NCI-H1436 (cell line): ENCODE measurements around the gene ZBTB47.

ENCODE experiments used
- DNase-seq: peaks from one replicate; lab custom pipeline; 2025; lab: John Stamatoyannopoulos, UW

Gene ZBTB47

GRCh38 chr3:42653560-42654330 lies at the start of gene ZBTB47:
Gene ZBTB47 (plus strand): TSS chr3:42653697. CDS start chr3:42658356, 4,659 bp downstream.
- no peak for DNase-seq

GRCh38 chr3:42605546-42606173 lies 47.8 kb upstream of the ZBTB47 start:
- no peak for DNase-seq

GRCh38 chr3:42608581-42608980 lies 44.9 kb upstream of the ZBTB47 start:
- no peak for DNase-seq

GRCh38 chr3:42610976-42611375 lies 42.5 kb upstream of the ZBTB47 start:
- no peak for DNase-seq

- no peak for DNase-seq
These were observed 41.3 kb upstream of the ZBTB47 start for GRCh38 chr3:42612217-42612616.

- no peak for DNase-seq
These were observed 40.6 kb upstream of the ZBTB47 start for GRCh38 chr3:42612928-42613327.

- no peak for DNase-seq
These were observed 40.0 kb upstream of the ZBTB47 start for GRCh38 chr3:42613462-42613861.

DNA sequence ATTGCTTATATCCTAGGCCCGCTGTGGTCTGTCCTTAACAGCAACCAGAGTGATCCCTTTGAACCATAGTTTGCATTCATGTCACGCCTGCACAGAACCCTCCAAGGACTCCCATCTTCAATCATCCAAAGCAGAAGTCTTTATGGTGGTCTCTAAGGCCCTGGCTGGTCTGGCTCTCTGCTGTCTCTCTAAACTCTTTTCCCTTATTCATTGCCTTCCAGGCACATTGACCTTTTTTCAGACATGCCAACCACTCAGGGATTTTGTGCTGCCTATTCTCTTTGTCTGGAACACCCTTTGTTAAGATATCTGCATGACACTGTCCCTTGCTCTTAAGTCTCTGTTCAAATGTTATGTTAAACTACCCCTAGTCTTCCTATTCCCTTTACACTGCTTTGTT lies 21.9 kb upstream of the ZBTB47 start:
- DNase-seq: no peak

GRCh38 chr3:42632146-42632545 lies 21.4 kb upstream of the ZBTB47 start:
- no peak for DNase-seq

DNA sequence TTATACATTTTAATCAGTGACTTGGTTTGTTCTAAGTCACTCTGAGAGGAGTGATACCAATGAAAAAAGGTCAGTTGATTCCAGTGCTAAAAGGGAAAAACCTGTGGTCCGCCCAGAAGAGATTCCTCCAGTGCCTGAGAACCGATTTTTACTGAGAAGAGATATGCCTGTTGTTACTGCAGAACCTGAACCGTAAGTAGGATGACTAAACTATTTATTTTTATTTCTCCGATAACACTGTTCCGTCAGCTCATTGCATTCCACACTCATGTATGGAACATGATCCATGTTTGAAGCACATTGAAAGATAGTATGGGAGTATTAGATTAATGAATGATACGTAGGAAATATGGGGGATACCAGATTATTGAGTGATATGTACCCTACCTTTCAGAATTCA lies 20.0 kb upstream of the ZBTB47 start:
- DNase-seq: no peak

DNA sequence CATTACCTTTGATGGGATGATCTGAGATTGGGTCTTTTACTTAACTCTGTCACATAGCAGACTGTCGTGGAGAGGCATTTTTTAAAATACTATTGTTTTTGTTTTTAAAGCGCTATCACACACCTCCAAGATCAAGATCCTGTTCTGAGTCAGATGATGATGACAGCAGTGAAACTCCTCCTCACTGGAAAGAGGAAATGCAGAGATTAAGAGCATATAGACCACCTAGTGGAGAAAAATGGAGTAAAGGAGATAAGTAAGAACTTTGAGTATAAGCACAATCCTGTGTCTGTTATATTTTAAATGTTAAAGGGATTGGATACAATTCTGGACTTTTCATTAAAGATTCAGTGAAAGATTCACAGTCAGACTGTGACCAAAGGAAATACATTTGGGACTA lies 18.4 kb upstream of the ZBTB47 start:
- no peak for DNase-seq

DNA sequence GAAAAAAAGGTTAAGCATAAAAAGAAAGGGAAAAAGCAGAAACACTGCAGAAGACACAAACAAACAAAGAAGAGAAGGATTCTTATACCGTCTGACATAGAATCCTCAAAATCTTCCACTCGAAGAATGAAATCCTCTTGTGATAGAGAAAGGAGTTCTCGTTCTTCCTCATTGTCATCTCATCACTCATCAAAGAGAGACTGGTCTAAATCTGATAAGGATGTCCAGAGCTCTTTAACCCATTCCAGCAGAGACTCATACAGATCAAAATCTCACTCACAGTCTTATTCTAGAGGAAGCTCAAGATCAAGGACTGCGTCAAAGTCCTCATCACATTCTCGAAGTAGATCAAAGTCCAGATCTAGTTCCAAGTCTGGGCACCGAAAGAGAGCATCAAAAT lies 16.5 kb upstream of the ZBTB47 start:
- DNase-seq: no peak

DNA sequence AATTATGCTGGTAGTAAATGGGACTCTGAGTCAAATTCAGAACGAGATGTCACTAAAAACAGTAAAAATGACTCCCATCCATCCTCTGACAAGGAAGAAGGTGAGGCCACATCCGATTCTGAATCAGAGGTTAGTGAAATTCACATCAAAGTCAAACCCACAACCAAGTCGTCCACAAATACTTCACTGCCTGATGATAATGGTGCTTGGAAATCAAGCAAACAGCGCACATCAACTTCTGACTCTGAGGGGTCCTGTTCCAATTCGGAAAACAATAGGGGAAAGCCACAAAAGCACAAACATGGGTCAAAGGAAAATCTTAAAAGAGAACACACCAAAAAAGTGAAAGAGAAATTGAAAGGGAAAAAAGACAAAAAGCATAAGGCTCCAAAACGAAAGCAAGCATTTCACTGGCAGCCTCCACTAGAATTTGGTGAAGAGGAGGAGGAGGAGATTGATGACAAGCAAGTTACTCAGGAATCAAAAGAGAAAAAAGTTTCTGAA lies 15.1 kb upstream of the ZBTB47 start:
- DNase-seq: no peak

GRCh38 chr3:42639192-42639591 lies 14.3 kb upstream of the ZBTB47 start:
- DNase-seq: no peak

GRCh38 chr3:42640129-42640528 lies 13.4 kb upstream of the ZBTB47 start:
- DNase-seq: no peak

DNA sequence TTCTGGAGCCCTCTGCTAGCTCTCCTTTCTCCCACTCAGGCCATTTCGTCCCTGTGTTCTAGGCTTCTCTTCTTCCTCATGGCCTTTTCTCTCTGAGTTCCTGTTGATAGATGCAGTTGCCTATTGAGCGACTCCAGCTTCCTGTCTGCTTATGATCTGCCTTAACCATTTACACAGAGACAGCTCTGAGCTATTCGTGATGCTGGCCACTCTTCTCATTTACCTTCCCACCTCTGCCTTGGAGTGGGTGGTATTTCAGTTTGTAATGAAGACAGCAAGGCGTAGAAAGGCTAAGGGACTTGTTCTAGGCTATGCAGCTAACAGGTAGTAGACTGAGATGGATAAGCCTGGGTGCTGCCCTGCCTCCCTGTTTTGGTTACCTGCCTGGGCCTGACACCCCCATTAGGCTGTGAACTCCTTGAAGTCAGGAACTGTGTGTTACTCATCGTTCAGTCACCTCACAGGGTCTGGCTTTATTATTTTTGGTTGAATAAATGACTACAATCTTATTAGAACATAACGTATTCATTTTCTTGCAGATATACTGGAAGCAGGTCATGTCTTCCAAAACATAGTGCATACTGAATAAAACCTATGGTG lies 12.6 kb upstream of the ZBTB47 start:
- DNase-seq: no peak

DNA sequence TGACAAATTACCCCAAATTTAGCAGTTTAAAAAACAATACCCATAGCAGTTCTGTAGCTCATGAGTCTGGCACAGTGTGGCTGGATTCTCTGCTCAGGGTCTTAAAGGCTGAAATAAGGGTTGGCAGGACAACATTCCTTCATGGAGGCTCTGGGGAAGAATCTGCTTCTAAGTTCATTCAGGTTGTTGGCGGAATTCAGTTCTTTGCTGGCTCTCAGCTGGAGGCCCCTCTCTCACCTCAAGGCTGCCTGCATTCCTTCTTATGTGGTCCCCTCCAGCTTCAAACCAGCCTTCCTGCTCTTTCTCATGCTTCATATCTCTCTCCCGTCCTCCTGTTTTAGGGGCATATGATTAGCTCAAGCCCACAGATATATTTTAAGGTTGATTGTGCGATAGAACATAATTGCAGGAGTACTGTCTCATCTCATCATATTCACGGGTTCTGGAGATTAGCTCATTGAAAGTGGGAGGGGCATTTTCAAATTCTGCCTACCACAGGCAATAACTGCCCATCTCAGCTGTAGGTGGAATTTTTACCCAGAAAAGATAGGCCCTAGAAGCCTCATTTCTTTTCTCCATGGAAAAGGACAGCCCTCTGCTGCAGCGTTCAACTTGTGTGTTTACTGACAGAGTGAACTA lies 5.6 kb upstream of the ZBTB47 start:
- DNase-seq: no peak

DNA sequence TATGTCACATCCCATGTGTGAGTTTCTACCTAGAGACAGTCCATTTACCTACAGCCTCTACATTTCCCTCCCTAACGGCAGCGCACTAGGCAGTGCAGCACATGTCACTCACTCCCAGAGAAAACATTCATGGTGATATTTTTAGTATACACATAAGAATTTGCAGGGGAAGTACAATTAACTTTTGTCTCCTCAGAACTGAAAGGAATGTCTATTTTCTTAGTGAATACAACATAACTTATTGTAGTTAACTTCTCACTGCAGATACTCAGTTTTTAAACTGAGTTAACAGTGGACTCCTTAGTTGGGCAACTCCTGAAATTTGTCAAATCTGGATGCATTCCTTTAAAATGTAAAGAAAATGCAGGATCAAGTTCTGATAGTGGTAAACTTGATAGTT lies 4.5 kb upstream of the ZBTB47 start:
- no peak for DNase-seq

DNA sequence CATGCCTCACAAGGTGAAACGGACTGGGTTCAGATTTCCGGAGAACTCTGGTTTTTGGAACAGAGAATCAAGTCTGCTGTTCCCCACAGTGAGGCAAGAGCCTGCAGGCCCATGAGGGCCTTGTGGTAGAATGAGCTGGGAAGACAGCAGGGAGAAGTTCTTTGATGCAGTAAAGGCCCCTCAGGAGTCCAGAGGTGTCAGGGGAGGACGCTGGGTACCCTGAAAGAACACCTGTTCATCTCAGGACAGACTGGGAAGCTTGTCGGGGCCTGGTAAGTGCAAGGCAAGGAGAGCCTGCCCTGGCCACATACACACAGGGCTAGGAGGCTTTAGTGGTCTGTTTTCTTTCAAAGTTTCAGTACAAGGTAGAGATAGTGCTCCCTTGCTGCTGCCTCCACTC lies 3.7 kb upstream of the ZBTB47 start:
- DNase-seq: no peak

DNA sequence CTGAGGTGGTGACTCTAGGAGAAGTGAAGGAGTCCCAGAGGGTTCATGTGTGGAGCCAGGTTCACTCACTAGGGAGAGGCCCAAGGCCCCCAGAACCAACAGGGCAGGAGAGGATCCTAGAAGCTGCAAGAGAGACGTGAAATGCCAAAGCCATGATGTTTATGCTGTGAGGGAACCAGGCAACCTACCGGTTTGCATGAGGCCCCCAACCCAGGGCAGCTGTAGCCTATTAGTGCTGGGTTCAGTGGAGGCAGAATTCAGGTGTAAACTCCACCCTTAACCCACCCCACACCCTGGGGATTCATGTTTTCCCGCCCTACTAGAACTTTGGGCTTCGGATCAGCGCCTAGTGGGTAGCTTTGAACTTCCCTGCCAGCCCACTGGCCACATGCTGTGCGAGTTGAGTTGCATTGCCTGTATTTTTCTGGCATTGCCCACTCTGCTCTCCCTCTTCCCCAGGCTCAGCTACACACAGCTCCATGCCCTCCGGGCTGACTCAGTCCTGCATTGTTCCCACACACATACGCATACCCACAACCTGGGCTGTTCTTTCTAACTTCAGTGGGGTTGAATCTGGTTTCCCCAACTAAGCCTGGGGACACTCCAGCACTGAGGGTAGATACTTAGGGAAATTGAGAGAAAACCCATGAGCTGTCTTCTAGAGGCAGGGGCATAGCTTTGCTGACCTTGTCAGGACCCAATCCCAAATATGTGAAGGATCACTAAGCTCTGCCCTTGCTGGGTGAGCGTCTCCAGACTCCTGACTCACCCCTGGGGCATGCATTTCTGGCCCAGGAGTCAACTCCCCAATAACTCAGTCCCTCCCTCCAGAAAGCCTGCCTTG lies 2.0 kb upstream of the ZBTB47 start:
- DNase-seq: no peak

DNA sequence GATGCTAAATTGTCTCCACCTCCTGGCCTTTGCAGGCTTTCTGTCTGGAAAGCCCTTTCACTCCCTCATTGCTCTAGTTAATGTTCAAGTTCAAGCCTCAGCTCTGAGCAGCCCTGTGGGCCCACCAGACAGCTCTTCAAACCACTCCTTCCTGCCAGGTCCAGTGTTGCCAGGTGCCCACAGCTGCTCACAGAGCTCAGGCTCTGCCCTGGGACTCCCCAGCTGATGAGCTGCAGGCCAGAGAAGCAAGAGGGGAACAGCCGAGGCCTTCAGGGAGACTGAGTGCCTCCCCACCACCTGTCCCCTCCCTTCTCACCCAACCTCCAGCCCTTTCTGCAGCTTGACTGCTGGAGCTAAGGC lies 1.3 kb upstream of the ZBTB47 start:
- no peak for DNase-seq
